ENCODE results near the gene UTF1.

The UTF1 gene

GRCh38 chr10:133230044-133230361, at the start of gene UTF1:
TSS of gene UTF1 (plus strand) at chr10:133230217. CDS start at chr10:133230289, 72 bp downstream.
- DNase-seq (ENCODE audit: low read depth in 2 of 2), result no peak

GRCh38 chr10:133180965-133181639, 48.9 kb upstream of the UTF1 start:
- DNase-seq (ENCODE audit: low read depth in 2 of 2), result no peak

GRCh38 chr10:133182190-133182589, 47.8 kb upstream of the UTF1 start:
- DNase-seq (ENCODE audit: low read depth in 2 of 2), result no peak

- DNase-seq (ENCODE audit: low read depth in 2 of 2), result no peak
These were observed 47.0 kb upstream of the UTF1 start for GRCh38 chr10:133182791-133183645.

GRCh38 chr10:133183646-133184378, 46.2 kb upstream of the UTF1 start:
- DNase-seq (ENCODE audit: low read depth in 2 of 2), result no peak

GRCh38 chr10:133184591-133185244, 45.3 kb upstream of the UTF1 start:
- DNase-seq (ENCODE audit: low read depth in 2 of 2), result no peak

GRCh38 chr10:133185421-133185820, 44.6 kb upstream of the UTF1 start:
- no peak for DNase-seq (ENCODE audit: low read depth in 2 of 2)

- DNase-seq (ENCODE audit: low read depth in 2 of 2), result no peak
These were observed 44.1 kb upstream of the UTF1 start for GRCh38 chr10:133185916-133186315.

- no peak for DNase-seq (ENCODE audit: low read depth in 2 of 2)
These were observed 43.5 kb upstream of the UTF1 start for GRCh38 chr10:133186416-133187090.

- no peak for DNase-seq (ENCODE audit: low read depth in 2 of 2)
These were observed 42.7 kb upstream of the UTF1 start for GRCh38 chr10:133187091-133187905.

- no peak for DNase-seq (ENCODE audit: low read depth in 2 of 2)
These were observed 41.9 kb upstream of the UTF1 start for GRCh38 chr10:133187906-133188681.

GRCh38 chr10:133189256-133189655, 40.8 kb upstream of the UTF1 start:
- DNase-seq (ENCODE audit: low read depth in 2 of 2), result no peak

GRCh38 chr10:133189726-133190125, 40.3 kb upstream of the UTF1 start:
- DNase-seq (ENCODE audit: low read depth in 2 of 2), result no peak

GRCh38 chr10:133190225-133190624, 39.8 kb upstream of the UTF1 start:
- no peak for DNase-seq (ENCODE audit: low read depth in 2 of 2)

GRCh38 chr10:133191651-133192050, 38.4 kb upstream of the UTF1 start:
- no peak for DNase-seq (ENCODE audit: low read depth in 2 of 2)

- no peak for DNase-seq (ENCODE audit: low read depth in 2 of 2)
These were observed 35.9 kb upstream of the UTF1 start for GRCh38 chr10:133194151-133194550.

GRCh38 chr10:133195096-133195495, 34.9 kb upstream of the UTF1 start:
- no peak for DNase-seq (ENCODE audit: low read depth in 2 of 2)

- no peak for DNase-seq (ENCODE audit: low read depth in 2 of 2)
These were observed 34.4 kb upstream of the UTF1 start for GRCh38 chr10:133195611-133196010.

GRCh38 chr10:133196221-133196915, 33.6 kb upstream of the UTF1 start:
- no peak for DNase-seq (ENCODE audit: low read depth in 2 of 2)
